ENCODE measurements around the gene SLC19A1.
A peak's percentile ranks its signal among the peaks of the same experiment; 100 is the strongest.

Gene SLC19A1

DNA sequence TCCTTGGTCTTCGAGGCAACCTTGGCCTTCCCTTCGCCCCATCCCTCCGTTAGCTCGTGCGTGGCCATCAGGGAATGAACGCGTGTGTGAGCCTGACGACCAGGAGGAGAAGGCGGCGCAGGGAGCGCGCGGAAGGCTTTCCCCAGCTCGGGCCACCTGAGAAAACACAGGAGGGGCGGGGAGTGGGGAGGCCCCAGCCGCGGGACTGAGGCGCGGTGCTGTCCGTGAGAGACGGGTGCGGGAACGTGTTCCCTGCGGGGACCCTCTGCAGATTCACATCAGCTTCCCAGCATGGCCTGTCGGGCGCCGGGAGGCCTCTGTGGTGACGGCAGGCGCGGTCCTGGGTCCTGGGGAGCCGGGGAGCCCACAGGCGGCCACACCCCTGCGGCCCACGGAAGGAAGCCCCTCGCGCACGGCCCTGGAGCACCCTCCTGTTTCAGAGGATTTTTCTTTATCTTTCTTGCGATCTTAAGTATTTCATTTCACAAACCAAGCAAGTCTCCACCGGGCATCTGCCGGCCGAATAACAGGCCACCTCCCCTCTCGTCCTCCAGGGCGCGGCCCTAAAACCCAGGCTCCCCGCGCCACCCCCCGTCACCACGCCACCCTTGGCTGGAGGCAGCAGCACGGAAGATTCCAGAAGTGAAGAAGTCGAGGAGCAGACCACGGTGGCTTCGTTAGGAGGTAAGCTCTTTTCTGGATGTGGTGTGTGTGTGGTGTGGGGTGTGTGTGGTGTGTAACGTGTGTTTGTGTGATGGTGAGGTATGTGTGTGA lies 66.3 kb downstream of the SLC19A1 start:
- DNase-seq = no peak

GRCh38 chr21:45475004-45475685 lies 67.1 kb downstream of the SLC19A1 start:
- DNase-seq = no peak

- DNase-seq = no peak
Observed at GRCh38 chr21:45474323-45474950, 67.8 kb downstream of the SLC19A1 start.

DNA sequence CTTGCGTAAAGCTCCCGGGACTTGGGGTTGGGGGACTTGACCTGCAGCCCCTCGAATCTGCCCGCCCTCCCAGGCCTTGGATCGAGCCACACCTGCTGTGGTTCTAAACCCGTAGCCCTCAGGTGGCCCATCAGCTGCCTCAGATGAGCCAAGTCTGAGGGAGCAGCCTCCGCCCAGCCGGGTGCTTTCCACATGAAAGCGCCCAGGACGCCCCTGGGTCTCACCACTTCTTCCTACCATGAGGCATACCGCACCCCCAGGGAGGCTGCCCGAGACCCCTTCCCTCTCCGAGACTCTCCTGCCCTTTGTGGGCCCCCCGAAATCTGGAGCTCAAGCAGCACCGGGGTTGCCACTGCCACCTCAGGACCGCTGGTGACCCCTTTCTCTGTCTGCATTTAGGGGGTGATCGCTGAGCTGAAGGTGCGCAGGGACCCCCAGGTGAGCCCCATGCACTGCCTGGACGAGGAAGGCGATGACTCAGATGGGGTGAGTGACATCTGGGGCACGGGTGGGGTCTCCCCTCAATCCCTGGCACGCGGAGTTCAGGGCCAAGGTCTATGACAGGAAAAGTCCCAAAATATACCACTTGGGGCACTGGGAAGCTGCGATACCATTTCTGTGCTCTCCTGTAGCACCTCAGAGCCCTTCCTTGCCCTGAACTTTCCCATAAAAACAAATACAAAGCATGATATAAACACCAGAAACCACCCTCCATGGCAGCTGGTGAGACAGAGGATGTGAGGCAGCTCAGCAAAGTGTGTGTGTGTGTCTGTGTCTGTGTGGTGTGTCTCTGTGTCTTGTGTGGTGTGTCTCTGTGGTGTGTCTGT lies 68.5 kb downstream of the SLC19A1 start:
- no peak for DNase-seq

- DNase-seq = no peak
Observed at GRCh38 chr21:45472445-45473365, 69.5 kb downstream of the SLC19A1 start.

GRCh38 chr21:45471525-45472221 lies 70.6 kb downstream of the SLC19A1 start:
- DNase-seq = peak; percentile 85

DNA sequence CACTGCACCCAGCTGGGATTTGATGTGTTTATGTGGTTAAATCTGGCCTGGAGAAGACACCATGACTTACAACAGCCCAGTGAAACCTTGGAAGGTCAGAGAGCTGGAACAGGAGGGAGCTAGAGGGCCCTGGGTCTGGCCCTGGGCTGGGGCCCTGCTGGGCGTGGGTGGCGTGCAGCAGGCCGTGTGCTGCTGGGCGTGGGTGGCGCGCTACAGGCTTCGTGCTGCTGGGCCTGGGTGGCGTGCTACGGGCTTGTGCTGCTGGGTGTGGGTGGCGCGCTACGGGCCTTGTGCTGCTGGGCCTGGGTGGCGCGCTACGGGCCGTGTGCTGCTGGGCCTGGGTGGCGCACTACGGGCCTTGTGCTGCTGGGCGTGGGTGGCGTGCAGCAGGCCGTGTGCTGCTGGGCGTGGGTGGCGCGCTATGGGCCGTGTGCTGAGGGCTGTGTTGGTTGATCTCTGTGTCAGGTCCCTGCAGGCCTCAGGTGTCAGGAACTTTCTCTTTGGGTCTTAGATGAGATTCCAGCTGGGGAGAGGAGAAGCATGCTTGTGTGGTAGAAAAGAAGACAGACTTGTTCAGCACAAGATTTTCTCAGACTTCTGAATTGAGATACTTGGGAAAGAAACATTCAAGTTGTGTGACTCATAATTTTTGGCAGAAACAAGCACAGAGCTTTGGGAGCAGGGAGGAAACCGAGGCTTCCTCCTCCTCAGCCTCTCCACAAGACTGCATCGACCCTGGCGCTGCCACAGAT lies 71.3 kb downstream of the SLC19A1 start:
- DNase-seq = no peak

- DNase-seq = no peak
Observed at GRCh38 chr21:45470087-45470515, 72.1 kb downstream of the SLC19A1 start.

GRCh38 chr21:45469273-45470086 lies 72.8 kb downstream of the SLC19A1 start:
- no peak for DNase-seq

- DNase-seq = no peak
Observed at GRCh38 chr21:45468971-45469272, 73.3 kb downstream of the SLC19A1 start.

- no peak for DNase-seq
Observed at GRCh38 chr21:45468051-45468970, 73.9 kb downstream of the SLC19A1 start.

- no peak for DNase-seq
Observed at GRCh38 chr21:45467221-45467779, 74.9 kb downstream of the SLC19A1 start.

DNA sequence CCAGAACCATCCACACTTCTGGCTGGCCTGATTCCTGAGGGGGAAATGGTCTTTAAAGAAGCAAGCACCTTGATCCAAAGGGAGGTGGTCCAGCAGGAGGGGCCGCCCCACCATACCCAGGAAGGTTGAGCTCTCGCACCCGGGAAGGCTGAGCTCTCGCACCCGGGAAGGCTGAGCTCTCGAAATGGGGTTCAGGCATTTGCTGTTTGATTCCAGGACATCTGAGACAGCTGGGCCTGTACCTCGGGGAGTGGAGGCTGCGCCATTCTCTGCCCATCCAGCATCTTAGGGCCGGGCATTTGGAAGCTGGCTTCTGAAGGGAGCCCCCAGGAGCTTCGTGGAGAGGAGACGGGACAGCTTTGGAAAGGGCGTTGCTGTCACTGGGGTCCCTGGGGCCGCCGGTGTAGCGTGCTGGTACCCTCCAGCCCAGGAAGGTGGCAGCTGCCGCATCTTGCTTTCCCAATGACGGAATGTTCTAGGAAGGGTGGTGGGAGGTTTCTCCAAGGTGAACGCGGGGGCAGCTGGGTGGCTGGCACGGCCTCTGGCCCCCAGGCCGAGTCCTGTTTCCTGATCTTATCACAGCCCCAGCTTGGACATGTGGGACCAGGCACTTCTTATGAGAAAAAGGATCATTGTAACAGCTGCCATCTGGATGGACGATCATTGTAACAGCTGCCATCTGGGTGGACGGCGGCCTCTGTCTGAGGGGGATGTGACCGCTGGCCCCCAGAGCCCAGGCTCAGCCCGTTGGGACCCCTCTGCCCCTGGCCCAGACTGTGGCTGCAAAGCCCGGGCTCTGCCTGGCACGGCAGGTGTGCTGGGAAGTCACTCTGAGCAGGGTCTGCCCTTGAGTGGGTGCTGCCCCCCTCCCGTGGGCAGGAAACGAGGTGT lies 75.7 kb downstream of the SLC19A1 start:
- no peak for DNase-seq

DNA sequence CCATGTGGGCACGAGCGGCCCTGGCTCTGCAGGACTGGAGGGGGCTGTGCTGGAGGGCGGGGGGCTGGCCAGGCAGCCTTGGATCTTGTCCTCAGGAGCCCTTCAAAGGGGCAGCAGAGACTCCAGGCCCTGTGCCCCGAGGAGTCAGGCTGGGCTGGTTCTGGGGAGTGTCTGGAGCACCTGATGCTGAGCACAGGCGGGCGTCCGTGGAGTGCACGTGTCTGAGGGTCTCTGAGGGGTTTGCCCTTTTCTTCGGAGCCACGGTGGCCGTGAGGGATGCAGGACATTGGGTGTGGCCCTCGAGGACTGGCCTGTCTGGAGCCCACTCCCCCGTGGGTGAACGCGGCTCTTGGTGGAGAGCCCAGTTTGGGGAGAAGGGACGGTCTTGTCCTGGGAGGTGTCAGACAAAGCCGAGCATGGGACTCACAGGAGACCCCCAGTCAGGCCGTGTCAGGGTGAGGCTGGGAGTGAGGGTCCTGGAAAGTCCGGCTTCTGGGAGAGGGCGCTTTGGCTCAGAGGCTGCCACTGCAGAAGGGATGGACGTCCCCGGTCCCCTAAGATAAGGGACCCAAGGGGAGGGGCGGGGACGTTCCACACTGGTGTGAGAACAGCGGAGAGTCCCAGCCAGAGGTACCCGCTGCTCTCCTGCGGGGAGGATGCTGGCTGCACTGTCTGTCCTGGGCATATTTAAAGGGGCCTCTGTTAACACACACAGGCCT lies 76.5 kb downstream of the SLC19A1 start:
- DNase-seq = no peak

GRCh38 chr21:45465105-45465504 lies 77.1 kb downstream of the SLC19A1 start:
- DNase-seq = no peak

- no peak for DNase-seq
Observed at GRCh38 chr21:45464309-45464708, 77.9 kb downstream of the SLC19A1 start.

DNA sequence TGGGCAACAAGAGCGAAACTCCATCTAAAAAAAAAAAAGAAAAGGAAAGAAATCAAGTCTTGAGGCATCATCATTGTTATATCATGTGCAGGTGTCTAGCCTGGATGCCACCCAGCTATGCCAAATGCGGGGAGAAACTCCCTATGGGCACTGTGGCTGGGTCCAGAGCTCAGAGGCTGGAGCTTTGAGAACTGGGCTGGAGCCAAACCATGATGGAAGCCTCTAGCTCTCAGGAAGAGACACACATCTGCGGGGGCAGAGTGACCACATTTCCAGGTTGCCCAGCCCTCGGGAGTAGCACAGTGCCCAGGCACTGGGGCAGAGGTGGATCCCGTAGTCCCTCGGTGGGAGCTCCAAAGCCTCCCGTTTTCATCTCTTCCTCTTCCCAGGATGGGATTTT lies 78.4 kb downstream of the SLC19A1 start:
- DNase-seq = no peak
